Epithelial cell of esophagus (primary cell): Measurements from ENCODE around the gene HNRNPA2B1.
"Not testable (repeated sequence)": the region's sequence is repeated elsewhere in the genome, so short reads cannot be mapped to it uniquely, and the experiment has no call there.

ENCODE experiments used
- DNase-seq: peaks from one replicate; pipeline ENCODE4 v3.0.0; 2010; ENCODE audit warnings: low read depth
- H3K4me3 ChIP-seq: 2 replicates; pipeline ENCODE4 v1.5.1; 2011; ENCODE audit warnings: mild to moderate bottlenecking, low read length, control low read depth
- CTCF ChIP-seq: IDR thresholded peaks from 2 replicates; pipeline ENCODE4 v1.5.1; 2011; ENCODE audit warnings: low read depth, mild to moderate bottlenecking, low read length, control low read depth, inconsistent platforms; ENCODE audit not compliant: insufficient read depth; ENCODE audit errors: missing control alignments

HNRNPA2B1 gene

GRCh38 chr7:26159243-26159642, 41.3 kb downstream of the HNRNPA2B1 start:
- no peak for TF ChIP-seq CTCF
- H3K4me3 ChIP-seq: no peak overlapping the region
- DNase-seq: no peak

- no peak overlapping the region for H3K4me3 ChIP-seq
- DNase-seq: no peak
- TF ChIP-seq CTCF: no peak
Observed at GRCh38 chr7:26157520-26158105, 42.9 kb downstream of the HNRNPA2B1 start.

- peak; percentile 92 for DNase-seq
- no peak for TF ChIP-seq CTCF
- H3K4me3 ChIP-seq: no peak overlapping the region
Observed at GRCh38 chr7:26156451-26157420, 43.8 kb downstream of the HNRNPA2B1 start.

DNA sequence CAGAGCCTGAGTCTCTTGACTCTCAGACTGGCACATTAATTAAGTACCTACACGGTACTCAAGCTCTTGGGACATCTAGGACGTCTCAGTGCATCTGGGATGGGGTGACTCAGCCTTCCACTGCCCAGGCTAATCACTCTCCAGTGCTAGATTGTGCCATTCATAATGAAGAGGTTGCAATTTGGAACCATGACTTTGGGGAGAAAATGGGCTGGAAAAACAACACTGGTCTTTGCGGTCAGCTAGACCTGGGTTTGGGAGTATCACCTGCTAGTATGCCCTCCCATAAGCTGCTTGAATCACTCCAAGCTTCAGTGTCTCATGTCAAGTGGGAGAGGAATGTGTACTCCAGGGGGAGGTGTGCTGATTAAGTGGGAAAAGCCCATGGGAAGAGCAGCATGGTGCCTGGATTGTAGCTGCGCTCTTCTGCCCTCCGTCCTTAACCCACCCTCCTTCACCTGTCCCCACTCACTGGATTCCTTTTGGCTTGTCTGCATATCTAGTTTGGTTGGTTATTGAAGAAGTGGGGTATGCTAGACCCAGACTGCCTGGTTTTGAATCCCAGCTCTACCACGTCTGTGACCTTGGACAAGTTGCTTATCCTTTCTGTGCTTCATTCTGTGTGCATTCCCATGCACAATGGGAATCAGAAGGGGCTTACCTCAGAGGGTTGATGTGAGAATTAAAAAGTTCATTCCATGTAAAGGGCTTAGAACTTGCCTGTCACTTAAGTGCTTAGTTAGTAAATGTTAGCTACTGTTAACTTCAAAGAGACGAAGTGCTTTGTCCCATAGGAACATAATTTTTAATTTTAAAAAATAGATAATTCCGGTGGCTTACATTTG, 44.8 kb downstream of the HNRNPA2B1 start:
- no peak overlapping the region for H3K4me3 ChIP-seq

GRCh38 chr7:26153823-26154783, 46.4 kb downstream of the HNRNPA2B1 start:
- TF ChIP-seq CTCF: no peak
- no peak overlapping the region for H3K4me3 ChIP-seq
- DNase-seq: peak; percentile 64

More for the DNA sequence above, 44.8 kb downstream of the HNRNPA2B1 start:
- peak; percentile 82 for DNase-seq
- no peak for TF ChIP-seq CTCF

DNA sequence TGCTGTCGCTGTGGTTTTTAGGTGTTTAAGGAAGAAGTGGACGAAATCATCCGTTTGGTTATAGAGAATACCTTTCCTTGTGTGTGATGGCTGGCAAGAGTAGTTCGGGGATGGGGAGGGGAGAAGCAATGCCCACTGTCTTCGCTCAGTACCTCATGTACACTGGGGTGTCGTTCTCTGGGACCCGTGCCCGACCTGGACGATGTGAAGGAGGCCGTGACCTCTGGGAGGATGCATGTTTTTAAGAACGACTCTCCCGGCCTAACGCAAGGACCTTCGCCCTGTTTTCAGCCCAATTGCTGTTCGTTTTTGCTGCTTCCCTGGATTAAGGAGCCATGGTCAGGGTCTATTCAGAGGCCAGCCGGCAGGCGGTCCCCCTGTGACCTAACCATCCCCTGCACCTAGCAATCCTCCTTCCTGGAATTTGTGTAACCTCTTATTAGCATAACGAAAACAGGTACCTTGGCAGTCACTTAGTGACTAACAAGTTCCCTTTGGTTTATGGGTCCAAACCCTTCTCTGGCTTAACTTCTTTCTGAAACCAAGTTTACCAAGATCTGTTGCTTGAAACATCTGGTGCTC, 47.2 kb downstream of the HNRNPA2B1 start:
- no peak for TF ChIP-seq CTCF
- H3K4me3 ChIP-seq: peak overlapping the region; percentile 36
- DNase-seq: no peak

DNA sequence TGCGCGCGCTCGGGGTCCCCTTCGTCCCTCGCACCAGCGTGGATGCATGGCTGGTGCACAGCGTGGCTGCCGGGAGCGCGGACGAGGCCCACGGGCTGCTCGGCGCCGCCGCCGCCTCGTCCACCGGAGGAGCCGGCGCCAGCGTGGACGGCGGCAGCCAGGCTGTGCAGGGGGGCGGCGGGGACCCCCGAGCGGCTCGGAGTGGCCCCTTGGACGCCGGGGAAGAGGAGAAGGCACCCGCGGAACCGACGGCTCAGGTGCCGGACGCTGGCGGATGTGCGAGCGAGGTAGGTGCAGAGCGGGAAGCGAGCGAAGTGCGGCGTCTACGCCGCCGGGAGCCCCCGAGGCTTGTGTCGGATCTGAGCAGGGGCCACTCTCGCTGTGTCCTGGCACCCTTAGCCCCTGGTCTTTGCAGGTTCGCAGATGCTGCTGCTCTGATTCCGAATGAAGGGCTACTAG, 47.7 kb downstream of the HNRNPA2B1 start:
- not testable (repeated sequence) for DNase-seq

More for the DNA sequence above, 47.7 kb downstream of the HNRNPA2B1 start:
- peak overlapping the region; percentile 36 for H3K4me3 ChIP-seq
